ENCODE data around the gene ZNF680. TPM values are rescaled to one million over a fixed set of nuclear protein-coding genes. Genes with fewer than 3 reads are reported as not detected.

The ZNF680 gene
- total RNA-seq, 1 experiment from 2014 or later: 11.2 TPM

GRCh38 chr7:64516451-64516850 lies 46.4 kb downstream of the ZNF680 start:
- H3K4me2 ChIP-seq (ENCODE audit: low read length): no peak overlapping the region
- H3K9ac ChIP-seq (ENCODE audit: low read length): no peak overlapping the region
- H3K9me2 ChIP-seq (ENCODE audit: insufficient read depth): no peaks in the 10 kb centered on the region
- H3K36me3 ChIP-seq (ENCODE audit: control insufficient read depth in 1 of 2, insufficient read depth in 2 of 2, low read length in 2 of 2): peaks cover 0 to 16% of the 10 kb centered on the region in 2 experiments; a peak in 3 of 4 replicates
- no peaks in the 10 kb centered on the region for H3K4me1 ChIP-seq (ENCODE audit: control insufficient read depth in 1 of 2, insufficient read depth in 2 of 2, low read length in 2 of 2)
- H2AFZ ChIP-seq (ENCODE audit: low read depth, low read length, poor library complexity, severe bottlenecking): no peak overlapping the region
- peaks cover 38% of the 10 kb centered on the region for H3K79me2 ChIP-seq (ENCODE audit: insufficient read depth, low read length)
- no peak overlapping the region for H3K4me3 ChIP-seq (replicated peaks in 1 of 2; ENCODE audit: low read depth in 1 of 2, low read length in 2 of 2)
- peaks cover 28 to 49% of the 10 kb centered on the region in 2 experiments for H3K9me3 ChIP-seq (ENCODE audit: control insufficient read depth in 1 of 2, insufficient read depth in 1 of 2, low read depth in 1 of 2, low read length in 2 of 2)
- POLR2A ChIA-PET: no interaction called here
- intact Hi-C loops (cut with micrococcal nuclease): no loop called here
- DNase-seq (ENCODE audit: low read depth, low spot score) (no peak), ATAC-seq (no peak)
- no peaks in the 10 kb centered on the region for H3K27me3 ChIP-seq (ENCODE audit: insufficient read depth, low read length)
- no peaks in the 10 kb centered on the region for H4K20me1 ChIP-seq (ENCODE audit: insufficient read depth)
- no peak overlapping the region for H3K27ac ChIP-seq (ENCODE audit: low read depth, low read length)
- BruUV-seq (replicated peaks): no TSS peak
- TF ChIP-seq CBX3 (IDR thresholded peaks at IDR 0.05; ENCODE audit: low read depth): no peak
- TF ChIP-seq, protein P1, sequence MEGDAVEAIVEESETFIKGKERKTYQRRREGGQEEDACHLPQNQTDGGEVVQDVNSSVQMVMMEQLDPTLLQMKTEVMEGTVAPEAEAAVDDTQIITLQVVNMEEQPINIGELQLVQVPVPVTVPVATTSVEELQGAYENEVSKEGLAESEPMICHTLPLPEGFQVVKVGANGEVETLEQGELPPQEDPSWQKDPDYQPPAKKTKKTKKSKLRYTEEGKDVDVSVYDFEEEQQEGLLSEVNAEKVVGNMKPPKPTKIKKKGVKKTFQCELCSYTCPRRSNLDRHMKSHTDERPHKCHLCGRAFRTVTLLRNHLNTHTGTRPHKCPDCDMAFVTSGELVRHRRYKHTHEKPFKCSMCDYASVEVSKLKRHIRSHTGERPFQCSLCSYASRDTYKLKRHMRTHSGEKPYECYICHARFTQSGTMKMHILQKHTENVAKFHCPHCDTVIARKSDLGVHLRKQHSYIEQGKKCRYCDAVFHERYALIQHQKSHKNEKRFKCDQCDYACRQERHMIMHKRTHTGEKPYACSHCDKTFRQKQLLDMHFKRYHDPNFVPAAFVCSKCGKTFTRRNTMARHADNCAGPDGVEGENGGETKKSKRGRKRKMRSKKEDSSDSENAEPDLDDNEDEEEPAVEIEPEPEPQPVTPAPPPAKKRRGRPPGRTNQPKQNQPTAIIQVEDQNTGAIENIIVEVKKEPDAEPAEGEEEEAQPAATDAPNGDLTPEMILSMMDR (IDR thresholded peaks at IDR 0.05 in 2 of 3, conservative IDR thresholded peaks at IDR 0.05 in 1 of 3; ENCODE audit: borderline replicate concordance in 1 of 3, insufficient read depth in 1 of 3, low read depth in 2 of 3, low read length in 2 of 3): no peak
- TF ChIP-seq YY1 (IDR thresholded peaks at IDR 0.05; ENCODE audit: extremely low read depth, insufficient replicate concordance, low read depth, low read length): no peak
- TF ChIP-seq POLR2AphosphoS5 (IDR thresholded peaks at IDR 0.05; ENCODE audit: low read depth, low read length): no peak
- TF ChIP-seq ATF3 (IDR thresholded peaks at IDR 0.05): no peak
- TF ChIP-seq ELF1 (IDR thresholded peaks at IDR 0.05; ENCODE audit: borderline replicate concordance, low read depth): no peak
- TF ChIP-seq JUND (IDR thresholded peaks at IDR 0.05): no peak
- TF ChIP-seq ZFX (IDR thresholded peaks at IDR 0.05): no peak
- no peak for TF ChIP-seq SIN3A (IDR thresholded peaks at IDR 0.05; ENCODE audit: low read depth)
- no peak for TF ChIP-seq SRF (IDR thresholded peaks at IDR 0.05; ENCODE audit: low read depth)
- TF ChIP-seq, protein P2, sequence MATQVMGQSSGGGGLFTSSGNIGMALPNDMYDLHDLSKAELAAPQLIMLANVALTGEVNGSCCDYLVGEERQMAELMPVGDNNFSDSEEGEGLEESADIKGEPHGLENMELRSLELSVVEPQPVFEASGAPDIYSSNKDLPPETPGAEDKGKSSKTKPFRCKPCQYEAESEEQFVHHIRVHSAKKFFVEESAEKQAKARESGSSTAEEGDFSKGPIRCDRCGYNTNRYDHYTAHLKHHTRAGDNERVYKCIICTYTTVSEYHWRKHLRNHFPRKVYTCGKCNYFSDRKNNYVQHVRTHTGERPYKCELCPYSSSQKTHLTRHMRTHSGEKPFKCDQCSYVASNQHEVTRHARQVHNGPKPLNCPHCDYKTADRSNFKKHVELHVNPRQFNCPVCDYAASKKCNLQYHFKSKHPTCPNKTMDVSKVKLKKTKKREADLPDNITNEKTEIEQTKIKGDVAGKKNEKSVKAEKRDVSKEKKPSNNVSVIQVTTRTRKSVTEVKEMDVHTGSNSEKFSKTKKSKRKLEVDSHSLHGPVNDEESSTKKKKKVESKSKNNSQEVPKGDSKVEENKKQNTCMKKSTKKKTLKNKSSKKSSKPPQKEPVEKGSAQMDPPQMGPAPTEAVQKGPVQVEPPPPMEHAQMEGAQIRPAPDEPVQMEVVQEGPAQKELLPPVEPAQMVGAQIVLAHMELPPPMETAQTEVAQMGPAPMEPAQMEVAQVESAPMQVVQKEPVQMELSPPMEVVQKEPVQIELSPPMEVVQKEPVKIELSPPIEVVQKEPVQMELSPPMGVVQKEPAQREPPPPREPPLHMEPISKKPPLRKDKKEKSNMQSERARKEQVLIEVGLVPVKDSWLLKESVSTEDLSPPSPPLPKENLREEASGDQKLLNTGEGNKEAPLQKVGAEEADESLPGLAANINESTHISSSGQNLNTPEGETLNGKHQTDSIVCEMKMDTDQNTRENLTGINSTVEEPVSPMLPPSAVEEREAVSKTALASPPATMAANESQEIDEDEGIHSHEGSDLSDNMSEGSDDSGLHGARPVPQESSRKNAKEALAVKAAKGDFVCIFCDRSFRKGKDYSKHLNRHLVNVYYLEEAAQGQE (IDR thresholded peaks at IDR 0.05; ENCODE audit: low read depth): no peak
- CTCF ChIA-PET: no interaction called here
- RAD21 ChIA-PET (ENCODE audit: low non-redundant PET in 1 of 2, low total read pairs in 2 of 2, uncharacterized antibody in 2 of 2, unreplicated experiment in 2 of 2): no interaction called here

Data from HCT116 (cell line).